NCI-H2196 treated with DMSO at 0.1 percent for 48 hours (cell line): ENCODE data around the gene RASSF1.
A peak's percentile ranks its signal among the peaks of the same experiment; 100 is the strongest.
"Not testable (repeated sequence)": the region's sequence is repeated elsewhere in the genome, so short reads cannot be mapped to it uniquely, and the experiment has no call there.

Source experiments
- DNase-seq: peaks from one replicate; lab custom pipeline; 2025; ENCODE audit not compliant: unreplicated experiment; lab: John Stamatoyannopoulos, UW

Gene RASSF1

DNA sequence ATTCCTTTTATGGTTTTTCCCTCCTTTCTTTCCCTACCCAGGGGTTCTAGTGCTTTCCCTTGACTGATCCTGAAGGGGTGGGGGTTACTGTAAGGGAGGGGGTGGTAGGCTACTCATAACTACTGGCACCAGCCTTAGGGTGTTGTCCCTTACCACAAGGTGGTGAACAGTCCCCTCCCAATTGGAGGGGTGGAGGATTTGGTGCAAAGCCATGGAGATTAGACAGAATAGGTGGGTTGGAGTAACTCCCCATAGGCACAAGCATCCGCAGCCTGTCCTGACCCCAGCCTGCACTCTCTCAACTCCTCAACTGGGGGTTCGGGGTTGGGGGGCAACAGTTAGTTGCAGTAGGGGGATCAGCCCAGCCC is 15.5 kb downstream of the RASSF1 start:
- no peak for DNase-seq

- DNase-seq, result no peak
These were observed 16.1 kb downstream of the RASSF1 start for GRCh38 chr3:50324351-50325112.

DNA sequence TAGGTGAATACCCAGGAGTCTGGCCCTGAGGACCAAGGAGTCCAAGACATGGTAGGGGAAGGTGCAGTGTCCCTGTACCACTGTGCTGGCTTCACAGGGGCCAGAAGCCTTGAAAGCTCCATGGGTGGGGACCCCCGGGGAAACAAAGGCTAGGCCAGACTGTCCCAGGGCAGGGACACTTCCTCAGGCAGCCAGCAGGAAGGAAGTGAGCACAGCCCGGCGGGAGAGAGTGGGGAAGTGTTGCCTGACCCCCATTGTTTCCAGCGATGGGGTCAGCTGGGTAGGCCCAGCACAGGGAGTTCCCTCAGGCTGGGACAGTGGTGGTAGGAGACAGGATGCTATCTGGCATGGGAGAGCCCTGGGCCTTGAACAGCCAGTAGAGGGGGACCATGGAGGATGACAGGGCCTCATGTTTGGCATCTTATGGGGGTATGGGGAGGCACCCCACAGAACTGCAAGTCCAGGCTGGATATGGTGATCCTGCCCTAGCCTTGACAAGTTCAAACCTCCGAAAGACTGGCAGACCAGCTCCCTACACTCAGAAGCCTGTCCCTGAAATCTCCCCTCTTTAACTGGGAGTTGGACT is 16.9 kb downstream of the RASSF1 start:
- no peak for DNase-seq

GRCh38 chr3:50323092-50323600 is 17.5 kb downstream of the RASSF1 start:
- no peak for DNase-seq

- peak; percentile 48 for DNase-seq
These were observed 18.1 kb downstream of the RASSF1 start, which contains the start of gene HYAL2 for GRCh38 chr3:50322386-50323091. TSS of gene HYAL2 (minus strand) at chr3:50322745. CDS start at chr3:50320489, 2,256 bp downstream.

DNA sequence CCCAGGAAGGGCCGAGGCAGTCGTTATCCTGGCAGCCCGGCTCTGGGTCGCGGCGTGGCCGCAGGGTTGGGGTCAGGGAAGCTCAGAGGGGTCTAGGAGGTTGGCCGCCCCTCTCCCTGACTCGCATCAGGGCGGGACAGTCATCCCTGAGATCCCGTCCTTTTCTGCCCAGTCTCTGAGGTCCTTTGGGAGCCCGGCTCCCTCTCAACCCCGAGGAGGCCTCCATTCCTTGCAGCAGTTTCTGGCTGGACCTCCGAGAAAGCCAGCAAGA is 18.6 kb downstream of the RASSF1 start:
- no peak for DNase-seq

DNA sequence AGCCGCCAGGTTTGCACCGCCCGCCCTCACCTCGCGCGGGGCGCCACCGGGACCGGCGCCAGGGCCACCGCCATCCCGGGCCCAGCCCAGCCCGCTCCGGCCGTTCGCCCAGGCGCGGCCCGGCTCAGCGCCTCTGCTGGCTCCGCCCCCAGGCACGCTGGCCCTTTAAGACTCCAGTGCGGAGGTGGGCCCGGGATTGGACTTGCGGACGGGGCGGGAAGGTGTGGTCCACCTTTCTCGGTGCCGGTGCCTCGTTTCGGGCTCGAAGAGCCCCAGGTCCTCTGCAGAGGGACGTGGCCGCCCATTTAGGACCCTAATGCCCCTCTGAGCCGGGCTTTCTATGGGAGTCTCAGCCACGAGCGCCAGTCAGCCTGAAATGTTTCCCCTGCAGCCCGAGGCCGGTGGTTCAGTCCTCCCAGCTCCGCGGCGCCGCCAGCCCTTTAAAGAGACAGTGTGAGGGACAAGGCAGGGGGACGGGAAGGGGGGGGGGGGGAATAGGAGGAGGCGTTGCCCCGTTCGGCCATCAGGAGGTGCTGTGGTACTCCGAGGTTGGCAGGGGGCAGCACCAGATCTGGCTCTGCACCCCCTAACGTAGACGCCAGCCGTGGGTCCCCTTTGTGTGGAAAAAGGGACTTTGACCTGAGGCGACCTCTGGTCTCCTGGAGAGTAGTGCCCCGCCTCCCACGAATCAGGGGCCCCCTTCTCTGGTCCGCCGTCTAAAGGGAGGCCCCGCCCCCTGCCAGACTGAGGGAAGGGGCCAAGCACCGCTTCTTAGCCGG is 19.1 kb downstream of the RASSF1 start:
- DNase-seq, result peak; percentile 69

DNA sequence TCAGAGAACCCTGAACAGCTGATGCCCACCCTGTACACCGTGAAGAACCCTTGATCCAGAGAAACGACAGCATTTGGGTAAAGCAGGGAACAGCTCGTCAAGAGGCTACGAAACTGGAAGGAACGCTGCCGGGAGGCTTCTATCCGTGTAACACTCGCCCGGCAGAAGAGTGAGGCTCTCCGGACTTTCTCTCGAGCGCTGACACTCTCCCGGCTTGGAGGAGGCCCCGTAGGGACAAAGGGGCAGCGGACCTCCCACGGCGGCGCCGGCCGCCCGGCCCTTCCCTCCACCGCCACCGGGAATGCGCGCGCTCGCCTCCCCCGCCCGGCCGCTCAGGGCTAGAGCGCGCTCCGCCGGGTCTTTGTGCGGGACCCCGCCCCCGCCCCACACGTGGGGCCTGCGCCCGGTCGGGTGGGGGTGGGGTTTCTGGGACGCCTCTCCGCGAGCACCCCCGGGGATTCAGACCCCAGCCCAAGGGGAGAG is 19.7 kb downstream of the RASSF1 start:
- DNase-seq, result no peak

GRCh38 chr3:50319894-50320625 is 20.6 kb downstream of the RASSF1 start:
- DNase-seq, result no peak

DNA sequence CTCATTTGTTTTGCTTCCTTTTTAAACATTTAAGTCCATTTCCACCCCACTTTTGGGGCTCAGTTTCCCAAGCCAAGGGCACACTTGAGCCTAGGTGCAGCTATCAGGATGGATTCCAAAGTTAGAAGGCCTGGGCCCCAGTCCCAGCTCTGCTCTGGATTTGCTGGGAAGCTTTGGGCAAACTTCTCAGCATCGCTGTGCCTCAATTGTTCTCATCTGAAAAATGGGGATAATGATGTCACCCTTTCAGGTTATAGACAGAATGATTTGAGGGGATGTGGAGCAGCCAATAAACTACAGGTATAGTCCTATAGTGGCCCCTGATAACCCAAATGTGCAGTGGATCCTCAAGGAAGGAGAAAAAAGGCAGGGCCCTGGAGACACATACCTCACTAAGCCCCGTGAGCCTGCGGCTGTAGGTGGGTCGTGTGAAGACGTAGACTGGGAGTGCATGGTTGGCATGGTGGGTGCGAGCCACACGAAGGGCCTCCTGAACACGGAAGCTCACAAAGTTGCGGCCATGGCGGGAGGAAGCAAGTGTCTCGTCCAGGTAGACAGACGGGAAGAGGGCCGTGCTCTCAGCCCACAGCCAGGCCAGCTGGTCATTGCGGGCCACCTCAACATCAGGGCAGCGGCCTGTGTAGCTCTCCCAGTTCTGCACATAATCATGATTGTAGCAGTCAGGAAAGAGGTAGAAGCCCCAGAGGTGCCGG is 21.3 kb downstream of the RASSF1 start:
- DNase-seq, result no peak

GRCh38 chr3:50318615-50319014 is 22.0 kb downstream of the RASSF1 start:
- no peak for DNase-seq

DNA sequence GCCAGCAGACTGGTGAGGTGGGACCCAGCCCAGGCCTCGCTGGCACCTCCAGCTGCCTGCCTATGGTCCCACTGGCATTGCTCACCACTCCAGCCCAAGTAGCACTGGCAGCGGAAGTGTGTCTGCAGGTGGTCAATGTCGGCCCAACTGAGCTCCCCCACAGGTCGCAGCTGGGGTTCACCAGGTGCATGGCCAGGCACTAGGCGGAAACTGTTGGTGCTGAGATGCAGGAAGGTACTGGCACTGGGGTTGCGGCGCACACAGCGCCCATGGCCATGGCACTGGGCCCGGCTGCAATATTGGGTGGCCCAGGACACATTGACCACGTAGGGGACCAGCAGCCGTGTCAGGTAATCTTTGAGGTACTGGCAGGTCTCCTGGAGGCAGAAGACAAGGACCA is 22.5 kb downstream of the RASSF1 start:
- no peak for DNase-seq

GRCh38 chr3:50317300-50317699 is 23.3 kb downstream of the RASSF1 start:
- DNase-seq, result no peak

DNA sequence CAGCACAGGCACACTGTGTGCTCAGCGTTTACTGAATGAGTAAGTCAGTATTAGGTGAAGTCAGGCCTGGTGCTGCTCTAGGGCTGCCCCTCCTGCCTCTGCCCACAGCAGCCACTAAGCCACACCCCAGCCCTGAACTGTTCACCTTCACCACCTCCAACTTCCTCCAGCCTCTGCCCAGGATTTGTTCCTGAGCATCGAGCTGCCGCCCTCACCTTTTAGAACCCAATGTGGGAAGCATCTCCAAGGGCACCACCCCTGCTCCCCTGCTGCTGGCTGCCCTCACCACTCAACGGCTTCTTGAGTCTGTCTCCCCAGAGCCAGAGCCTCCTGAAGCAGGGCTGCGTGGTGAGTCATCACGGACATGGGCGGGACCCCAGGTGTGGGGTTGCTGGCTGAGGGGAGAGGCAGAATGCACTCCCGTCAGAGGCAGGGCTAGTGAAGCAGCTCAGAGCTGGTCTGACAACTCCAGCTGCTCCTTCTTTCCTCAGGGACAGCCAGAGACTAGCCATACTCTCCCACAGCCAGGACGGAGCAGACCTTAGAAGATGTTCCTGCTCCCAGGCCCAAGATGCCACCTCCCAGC is 23.9 kb downstream of the RASSF1 start:
- no peak for DNase-seq

- DNase-seq, result no peak
These were observed 25.8 kb downstream of the RASSF1 start for GRCh38 chr3:50314816-50315215.

DNA sequence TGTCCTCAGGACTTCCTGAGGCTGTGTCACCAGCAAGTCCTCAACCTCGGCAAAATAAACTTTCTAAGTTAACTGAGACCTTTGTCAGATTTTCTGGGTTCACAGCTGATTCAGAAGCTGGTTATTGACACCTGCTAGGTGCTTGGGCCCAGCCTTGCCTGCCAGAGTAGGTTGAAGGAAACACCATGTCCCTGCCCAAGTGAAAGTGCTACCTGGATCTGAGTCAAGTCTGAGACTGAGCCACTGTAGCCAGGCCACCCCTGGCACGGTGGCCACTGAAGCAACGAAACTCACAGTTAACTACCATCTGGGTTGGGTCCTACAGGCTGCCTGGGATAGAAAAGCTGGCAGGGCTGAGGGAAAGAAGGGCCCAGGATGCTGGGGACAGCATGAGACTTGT is 26.3 kb downstream of the RASSF1 start:
- DNase-seq, result no peak

DNA sequence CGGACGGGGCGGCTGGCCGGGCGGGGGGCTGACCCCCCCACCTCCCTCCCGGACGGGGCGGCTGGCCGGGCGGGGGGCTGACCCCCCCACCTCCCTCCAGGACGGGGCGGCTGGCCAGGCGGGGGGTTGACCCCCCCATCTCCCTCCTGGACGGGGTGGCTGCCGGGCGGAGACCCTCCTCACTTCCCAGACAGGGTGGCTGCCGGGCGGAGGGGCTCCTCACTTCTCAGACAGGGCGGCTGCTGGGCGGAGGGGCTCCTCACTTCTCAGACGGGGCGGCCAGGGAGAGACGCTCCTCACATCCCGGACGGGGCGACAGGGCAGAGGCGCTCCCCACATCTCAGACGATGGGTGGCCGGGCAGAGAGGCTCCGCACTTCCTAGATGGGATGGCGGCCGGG is 28.6 kb downstream of the RASSF1 start:
- DNase-seq, result not testable (repeated sequence)

DNA sequence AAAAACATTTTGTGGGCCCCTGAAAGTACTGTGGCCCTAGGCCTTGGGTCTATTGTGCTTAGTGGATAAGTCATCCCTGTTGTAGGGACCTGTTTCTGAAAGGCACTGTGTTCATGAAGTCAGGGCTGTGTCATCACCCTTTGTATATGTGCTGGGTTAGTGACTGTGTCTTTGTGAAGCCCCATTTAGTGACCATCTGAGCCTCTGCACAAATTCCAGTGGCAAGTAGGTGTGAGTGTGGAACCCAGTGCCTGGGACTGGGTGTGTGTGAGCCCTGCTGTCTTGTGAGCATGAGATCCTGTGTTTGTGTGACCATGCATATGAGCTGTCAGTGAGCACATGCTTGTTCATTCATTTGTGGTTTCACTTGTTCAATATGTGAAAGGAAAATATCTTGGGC is 36.0 kb downstream of the RASSF1 start:
- no peak for DNase-seq

DNA sequence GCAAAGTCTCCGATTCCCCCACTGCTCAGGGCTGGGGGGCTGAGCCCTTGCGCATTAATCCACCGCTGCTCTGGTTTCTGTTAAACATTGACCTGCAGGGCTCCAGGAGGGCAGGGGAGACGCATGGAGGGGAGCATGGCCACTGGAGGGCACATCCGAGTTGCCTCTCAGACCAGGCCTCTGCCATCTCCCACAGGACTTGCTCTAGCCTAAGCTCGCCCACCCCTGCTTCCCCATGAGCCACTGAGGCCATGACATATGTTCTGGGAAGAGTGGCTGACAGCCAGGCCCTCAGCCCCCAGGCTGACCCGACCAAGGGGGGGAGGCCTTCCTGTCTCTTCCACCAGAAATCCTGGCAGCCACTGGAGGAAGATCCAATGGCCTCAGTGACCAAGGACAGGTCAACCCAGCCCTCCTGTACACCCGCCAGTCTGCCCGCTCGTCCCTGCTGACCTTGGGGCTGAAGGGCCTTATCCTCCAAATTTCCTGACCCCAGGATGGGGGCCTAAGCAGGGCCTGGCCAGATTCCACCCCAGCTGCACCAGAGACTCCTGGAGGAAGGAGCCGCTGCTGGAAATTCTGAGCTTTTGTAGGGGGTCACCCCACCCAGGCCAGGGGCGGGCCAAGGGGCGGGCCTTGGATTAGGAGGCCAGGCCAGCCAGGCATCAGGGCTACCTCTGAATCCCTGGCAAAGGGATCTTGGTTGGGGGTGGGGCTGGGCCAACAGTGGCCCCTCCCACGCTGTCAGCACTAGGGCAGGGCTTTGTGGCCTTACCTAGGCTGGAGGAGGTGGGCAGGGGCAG is 37.4 kb downstream of the RASSF1 start, which contains the start of gene HYAL1:
TSS of gene HYAL1 (minus strand) at position 562 of the 803 bp plus-strand sequence. CDS start 618 bp downstream, outside the sequence.
- no peak for DNase-seq
